K562 (cell line): ENCODE data around the gene KLHL12. TPM values are rescaled to one million over a fixed set of nuclear protein-coding genes. Genes with fewer than 3 reads are reported as not detected.

Experiments used
- ATF7 ChIP-seq: fragments of 450-650 bp; IDR thresholded peaks from 2 replicates; pipeline ENCODE4 v1.7.1; 2014; ENCODE audit warnings: mild to moderate bottlenecking, moderate library complexity
- BACH1 ChIP-seq: fragments of 200-800 bp; sonication (Bioruptor generic); IDR thresholded peaks from 2 replicates; pipeline ENCODE4 v1.6.1; 2016; ENCODE audit warnings: missing genetic modification characterization, missing compliant biosample characterization
- CBX2 ChIP-seq: fragments of 200-600 bp; sonication (generic); IDR thresholded peaks from one replicate; pipeline ENCODE4 v1.6.1; 2012; ENCODE audit warnings: mild to moderate bottlenecking, low read length, inconsistent platforms; ENCODE audit not compliant: insufficient read depth, poor library complexity, severe bottlenecking
- DPF2 ChIP-seq: fragments of 450-650 bp; IDR thresholded peaks from 2 replicates; pipeline ENCODE4 v1.6.1; 2016
- EGR1 ChIP-seq: fragments of 450-650 bp; conservative IDR thresholded peaks from 2 replicates; pipeline ENCODE4 v1.6.1; 2017; ENCODE audit warnings: mild to moderate bottlenecking
- HEY1 ChIP-seq: fragments of 250-450 bp; sonication (Bioruptor Pico); IDR thresholded peaks from 2 replicates; pipeline ENCODE4 v1.5.0; 2020; ENCODE audit warnings: mild to moderate bottlenecking, moderate library complexity, borderline replicate concordance
- HNRNPLL ChIP-seq: fragments of 200-400 bp; formaldehyde crosslinking; IDR thresholded peaks from 2 replicates; pipeline ENCODE4 v1.6.1; 2017; ENCODE audit warnings: low read length, low read depth, mild to moderate bottlenecking; ENCODE audit not compliant: poor library complexity, severe bottlenecking
- IFI16 ChIP-seq: fragments of 250-450 bp; sonication (Bioruptor Pico); IDR thresholded peaks from 2 replicates; pipeline ENCODE4 v2.1.2; 2022; ENCODE audit warnings: mild to moderate bottlenecking, inconsistent platforms
- ILF3 ChIP-seq: fragments of 450-650 bp; IDR thresholded peaks from 2 replicates; pipeline ENCODE4 v1.6.1; 2018; ENCODE audit warnings: antibody characterized with exemption, mild to moderate bottlenecking, moderate library complexity, borderline replicate concordance
- KAT7 ChIP-seq: sonication (generic); formaldehyde crosslinking; IDR thresholded peaks from 2 replicates; pipeline ENCODE4 v1.8.0; 2022; ENCODE audit warnings: missing genetic modification reagents, mild to moderate bottlenecking, borderline replicate concordance
- KLF16 ChIP-seq: IDR thresholded peaks from 2 replicates; pipeline ENCODE4 v1.6.1; 2016; ENCODE audit warnings: antibody characterized with exemption
- LEF1 ChIP-seq: fragments of 450-650 bp; IDR thresholded peaks from 2 replicates; pipeline ENCODE4 v1.6.1; 2016; ENCODE audit warnings: mild to moderate bottlenecking
- MBD2 ChIP-seq: sonication (generic); IDR thresholded peaks from 2 replicates; pipeline ENCODE4 v1.6.1; 2016; ENCODE audit warnings: low read depth, borderline replicate concordance
- MYC ChIP-seq, 2 experiments: fragments of 250-450 bp in 1 of 2; sonication (Bioruptor Pico) in 1 of 2; IDR thresholded peaks; 2 replicates each; pipeline versions ENCODE4 v1.5.1 to v1.6.1; 2012 to 2021; ENCODE audit warnings: low read depth in 2 of 2, borderline replicate concordance in 1 of 2, improper control_type of control experiment in 1 of 2, low read length in 1 of 2, mild to moderate bottlenecking in 1 of 2, moderate library complexity in 1 of 2
- PHF8 ChIP-seq: fragments of 200-600 bp; sonication (generic); IDR thresholded peaks from 2 replicates; pipeline ENCODE4 v1.6.1; 2012; ENCODE audit warnings: mixed run types, mild to moderate bottlenecking, inconsistent platforms, low read length, moderate library complexity, borderline replicate concordance
- PTRF ChIP-seq: fragments of 450-650 bp; IDR thresholded peaks from 2 replicates; pipeline ENCODE4 v1.6.1; 2016; ENCODE audit warnings: mild to moderate bottlenecking, missing genetic modification characterization, missing compliant biosample characterization
- SMAD4 ChIP-seq: fragments of 250-450 bp; sonication (Bioruptor Pico); conservative IDR thresholded peaks from 2 replicates; pipeline ENCODE4 v1.8.0; 2021; ENCODE audit warnings: inconsistent platforms, mild to moderate bottlenecking, moderate library complexity
- SNIP1 ChIP-seq: fragments of 450-650 bp; IDR thresholded peaks from 2 replicates; pipeline ENCODE4 v1.7.1; 2017; ENCODE audit warnings: low read depth, mild to moderate bottlenecking
- TAF15 ChIP-seq: fragments of 200-400 bp; formaldehyde crosslinking; IDR thresholded peaks from 2 replicates; pipeline ENCODE4 v1.6.1; 2017; ENCODE audit warnings: mild to moderate bottlenecking, low read depth, low read length, moderate library complexity
- ZBTB1 ChIP-seq: sonication (generic); formaldehyde crosslinking; IDR thresholded peaks from 2 replicates; pipeline ENCODE4 v1.8.1; 2023; ENCODE audit warnings: missing genetic modification reagents, low read depth, mild to moderate bottlenecking, borderline replicate concordance
- ZC3H11A ChIP-seq: IDR thresholded peaks from 2 replicates; pipeline ENCODE4 v1.6.1; 2012; ENCODE audit warnings: low read depth, low read length, improper control_type of control experiment
- ZNF12 ChIP-seq: sonication (generic); formaldehyde crosslinking; IDR thresholded peaks from 2 replicates; pipeline ENCODE4 v1.4.0; 2020; ENCODE audit warnings: mild to moderate bottlenecking, missing genetic modification reagents
- ZNF384 ChIP-seq: IDR thresholded peaks from 2 replicates; pipeline ENCODE4 v1.6.1; 2012; ENCODE audit warnings: low read depth, low read length, improper control_type of control experiment
- ZNF75A ChIP-seq: fragments of 450-650 bp; formaldehyde crosslinking; IDR thresholded peaks from 2 replicates; pipeline ENCODE4 v1.4.0; 2020; ENCODE audit warnings: mild to moderate bottlenecking
- ZNF766 ChIP-seq: fragments of 200-800 bp; sonication (Bioruptor generic); conservative IDR thresholded peaks from 2 replicates; pipeline ENCODE4 v1.6.1; 2016; ENCODE audit warnings: missing genetic modification characterization, missing compliant biosample characterization
- polyA plus RNA-seq, 8 experiments: library from polyadenylated mRNA; depleted of rRNA in 4 of 8; stranded (reverse) in 5 of 8; unstranded in 3 of 8; fragments of >200 nt; fragmentation: Nextera tagmentation in 2 of 8; fragmentation: Illumina TruSeq in 1 of 8; extraction: Ambion mirVana in 2 of 8; extraction: Trizol in 1 of 8; gene quantifications; 2 replicates each; pipeline versions ENCODE4 v1.2.1 to v1.2.3, GENCODE V29; 2011 to 2014; ENCODE audit warnings: inconsistent platforms in 1 of 8, missing spikeins in 1 of 8
- total RNA-seq, 7 experiments: library from RNA; depleted of rRNA in 6 of 7; stranded (reverse); fragments of >200 nt in 6 of 7; fragmentation: Illumina TruSeq in 2 of 7; extraction: Trizol in 2 of 7; gene quantifications; 2 replicates each; pipeline versions ENCODE4 v1.2.1 to v1.2.3, GENCODE V29; 2011 to 2021; ENCODE audit warnings: low replicate concordance in 1 of 7
- TF ChIP-seq, protein P1 (sequence below): sonication (generic); formaldehyde crosslinking; IDR thresholded peaks from 2 replicates; pipeline ENCODE4 v1.8.1; 2023; ENCODE audit warnings: mild to moderate bottlenecking, missing genetic modification reagents
- TF ChIP-seq, protein P2 (sequence below), 2 experiments: fragments of 450-650 bp; IDR thresholded peaks; 2 replicates each; pipeline ENCODE4 v1.6.1; 2016

The KLHL12 gene
- total and polyA plus RNA-seq, 9 of the 15 experiments (the other 6 are each of a cell fraction or from before 2014, with no cell fraction given) = 23.1 to 85.1 (median 35.0) TPM

DNA sequence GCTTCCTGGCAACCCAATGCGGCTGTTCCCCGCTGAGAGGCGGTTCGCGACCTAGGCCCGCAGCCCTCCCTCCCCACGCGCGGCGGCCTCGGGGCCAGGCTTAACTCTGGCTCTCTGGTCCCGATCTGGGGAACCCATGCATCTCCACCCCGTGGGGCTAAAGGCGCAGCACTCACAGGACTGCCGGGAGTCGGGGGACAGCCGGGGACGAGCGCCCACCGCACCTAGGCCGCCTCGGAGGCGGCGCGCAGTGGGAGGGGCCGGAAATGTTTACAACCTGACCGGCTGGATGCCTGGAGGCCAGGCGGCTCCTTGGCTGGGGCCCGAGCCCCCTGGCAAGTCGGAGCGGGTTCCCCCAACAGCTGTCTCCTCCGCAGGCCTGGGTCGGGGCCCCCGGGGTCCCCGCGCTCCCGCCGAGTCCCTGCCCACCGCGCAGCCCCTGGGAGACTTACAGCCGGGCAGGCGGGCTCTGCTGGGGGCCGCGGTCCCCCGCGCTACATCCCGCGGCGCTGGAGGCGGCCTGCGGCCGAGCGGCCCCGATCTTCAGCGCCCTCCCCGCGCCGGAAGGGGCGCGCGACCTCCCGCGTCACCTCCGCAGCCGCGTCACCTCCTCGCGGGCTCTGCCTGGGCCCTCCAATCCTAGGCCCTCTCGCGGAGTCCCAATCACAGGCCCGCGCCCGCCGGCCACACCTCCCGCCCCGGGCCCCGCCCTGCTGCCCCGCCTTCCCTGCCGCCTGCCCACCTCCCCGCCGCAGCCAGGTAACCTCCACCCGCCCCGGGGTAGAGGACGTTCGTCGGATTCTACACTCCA is 30.9 kb upstream of the KLHL12 start, which contains the start of gene ADIPOR1 (continued):
- TF ChIP-seq ZC3H11A (no peak), SNIP1 (no peak), ATF7 (peak; percentile 83), HEY1 (CRISPR knock-in tag) (no peak), TAF15 (no peak), ILF3 (no peak; the same call in 1 of the 2 replicates), ZNF766 (no peak), EGR1 (0 out of 2 replicates have a peak, but pooled peaks have one; percentile 8), LEF1 (no peak), IFI16 (no peak), MBD2 (peak; percentile 45; the same call in 1 of the 2 replicates), PHF8 (peak; percentile 92), KAT7 (peak; percentile 27; the same call in 1 of the 2 replicates), ZNF384 (no peak), KLF16 (no peak), DPF2 (peak; percentile 18; the same call in 1 of the 2 replicates), PTRF (tag) (no peak), ZNF12 (CRISPR knock-in tag) (peak; percentile 65; the same call in 1 of the 2 replicates), BACH1 (tag) (no peak), ZNF75A (CRISPR knock-in tag) (no peak), CBX2 (no peak), ZBTB1 (CRISPR knock-in tag) (0 out of 2 replicates have a peak, but pooled peaks have one; percentile 17), MYC (IDR thresholded peaks at IDR 0.05; ENCODE audit: low read depth, low read length) (no peak), MYC (CRISPR knock-in tag; IDR thresholded peaks at IDR 0.05; ENCODE audit: borderline replicate concordance, low read depth) (peak; percentile 47; the same call in 1 of the 2 replicates), HNRNPLL (peak; percentile 43), SMAD4 (CRISPR knock-in tag) (0 out of 2 replicates have a peak, but pooled peaks have one; percentile 55)
- TF ChIP-seq, protein P1, sequence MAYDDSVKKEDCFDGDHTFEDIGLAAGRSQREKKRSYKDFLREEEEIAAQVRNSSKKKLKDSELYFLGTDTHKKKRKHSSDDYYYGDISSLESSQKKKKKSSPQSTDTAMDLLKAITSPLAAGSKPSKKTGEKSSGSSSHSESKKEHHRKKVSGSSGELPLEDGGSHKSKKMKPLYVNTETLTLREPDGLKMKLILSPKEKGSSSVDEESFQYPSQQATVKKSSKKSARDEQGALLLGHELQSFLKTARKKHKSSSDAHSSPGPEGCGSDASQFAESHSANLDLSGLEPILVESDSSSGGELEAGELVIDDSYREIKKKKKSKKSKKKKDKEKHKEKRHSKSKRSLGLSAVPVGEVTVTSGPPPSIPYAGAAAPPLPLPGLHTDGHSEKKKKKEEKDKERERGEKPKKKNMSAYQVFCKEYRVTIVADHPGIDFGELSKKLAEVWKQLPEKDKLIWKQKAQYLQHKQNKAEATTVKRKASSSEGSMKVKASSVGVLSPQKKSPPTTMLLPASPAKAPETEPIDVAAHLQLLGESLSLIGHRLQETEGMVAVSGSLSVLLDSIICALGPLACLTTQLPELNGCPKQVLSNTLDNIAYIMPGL (CRISPR knock-in tag) = peak; percentile 80
- TF ChIP-seq, protein P2, sequence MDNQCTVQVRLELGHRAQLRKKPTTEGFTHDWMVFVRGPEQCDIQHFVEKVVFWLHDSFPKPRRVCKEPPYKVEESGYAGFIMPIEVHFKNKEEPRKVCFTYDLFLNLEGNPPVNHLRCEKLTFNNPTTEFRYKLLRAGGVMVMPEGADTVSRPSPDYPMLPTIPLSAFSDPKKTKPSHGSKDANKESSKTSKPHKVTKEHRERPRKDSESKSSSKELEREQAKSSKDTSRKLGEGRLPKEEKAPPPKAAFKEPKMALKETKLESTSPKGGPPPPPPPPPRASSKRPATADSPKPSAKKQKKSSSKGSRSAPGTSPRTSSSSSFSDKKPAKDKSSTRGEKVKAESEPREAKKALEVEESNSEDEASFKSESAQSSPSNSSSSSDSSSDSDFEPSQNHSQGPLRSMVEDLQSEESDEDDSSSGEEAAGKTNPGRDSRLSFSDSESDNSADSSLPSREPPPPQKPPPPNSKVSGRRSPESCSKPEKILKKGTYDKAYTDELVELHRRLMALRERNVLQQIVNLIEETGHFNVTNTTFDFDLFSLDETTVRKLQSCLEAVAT (IDR thresholded peaks at IDR 0.05) = 0 out of 4 replicates have a peak, but pooled peaks of 1 of the 2 experiments have one; percentile 26
